K562 (cell line): ENCODE measurements around the gene CHRNE. TPM values are rescaled to one million over a fixed set of nuclear protein-coding genes. Genes with fewer than 3 reads are reported as not detected.
A peak's percentile ranks its signal among the peaks of the same experiment; 100 is the strongest.

Experiments
- ESRRB ChIP-seq: fragments of 250-450 bp; sonication (Bioruptor Pico); IDR thresholded peaks from 2 replicates; pipeline ENCODE4 v1.5.0; 2020; ENCODE audit warnings: mild to moderate bottlenecking, moderate library complexity, borderline replicate concordance
- KLF10 ChIP-seq: fragments of 250-450 bp; sonication (Bioruptor Pico); IDR thresholded peaks from 2 replicates; pipeline ENCODE4 v1.6.1; 2021; ENCODE audit warnings: matching md5 sums
- polyA plus RNA-seq, 8 experiments: library from polyadenylated mRNA; depleted of rRNA in 4 of 8; stranded (reverse) in 5 of 8; unstranded in 3 of 8; fragments of >200 nt; fragmentation: Nextera tagmentation in 2 of 8; fragmentation: Illumina TruSeq in 1 of 8; extraction: Ambion mirVana in 2 of 8; extraction: Trizol in 1 of 8; gene quantifications; 2 replicates each; pipeline versions ENCODE4 v1.2.1 to v1.2.3, GENCODE V29; 2011 to 2014; ENCODE audit warnings: inconsistent platforms in 1 of 8, missing spikeins in 1 of 8
- total RNA-seq, 7 experiments: library from RNA; depleted of rRNA in 6 of 7; stranded (reverse); fragments of >200 nt in 6 of 7; fragmentation: Illumina TruSeq in 2 of 7; extraction: Trizol in 2 of 7; gene quantifications; 2 replicates each; pipeline versions ENCODE4 v1.2.1 to v1.2.3, GENCODE V29; 2011 to 2021; ENCODE audit warnings: low replicate concordance in 1 of 7
- TF ChIP-seq, protein P1 (sequence below): fragments of 250-450 bp; sonication (Bioruptor Pico); IDR thresholded peaks from 2 replicates; pipeline ENCODE4 v1.8.0; 2021; ENCODE audit warnings: borderline replicate concordance, mild to moderate bottlenecking, moderate library complexity; ENCODE audit not compliant: poor library complexity, severe bottlenecking
- TF ChIP-seq, protein P2 (sequence below): fragments of 200-800 bp; sonication (Bioruptor generic); IDR thresholded peaks from 2 replicates; pipeline ENCODE4 v1.6.1; 2017; ENCODE audit warnings: missing genetic modification characterization, missing compliant biosample characterization
- TF ChIP-seq, protein P3 (sequence below): fragments of 450-650 bp; formaldehyde crosslinking; conservative IDR thresholded peaks from 2 replicates; pipeline ENCODE4 v1.4.0; 2022; ENCODE audit warnings: mild to moderate bottlenecking, missing genetic modification characterization
- TF ChIP-seq, protein P4 (sequence below), 2 experiments: fragments of 450-650 bp in 1 of 2; sonication (generic) in 1 of 2; formaldehyde crosslinking in 1 of 2; IDR thresholded peaks; 2 replicates each; pipeline versions ENCODE4 v1.7.1 to v1.9.0; 2016 to 2022; ENCODE audit warnings: inconsistent platforms in 1 of 2, mild to moderate bottlenecking in 1 of 2, missing genetic modification reagents in 1 of 2
- TF ChIP-seq, protein P5 (sequence below), 3 experiments: fragments of 200-800 bp in 1 of 3; fragments of 250-450 bp in 1 of 3; fragments of 450-650 bp in 1 of 3; sonication (Bioruptor Pico) in 1 of 3; sonication (Bioruptor generic) in 1 of 3; formaldehyde crosslinking in 1 of 3; IDR thresholded peaks; 2 replicates each; pipeline versions ENCODE4 v1.6.1 to v1.8.0; 2016 to 2022; ENCODE audit warnings: mild to moderate bottlenecking in 2 of 3, missing genetic modification characterization in 2 of 3, missing compliant biosample characterization in 1 of 3, moderate library complexity in 1 of 3

CHRNE gene
- total and polyA plus RNA-seq, 9 of the 15 experiments (the other 6 are each of a cell fraction or from before 2014, with no cell fraction given): not detected

DNA sequence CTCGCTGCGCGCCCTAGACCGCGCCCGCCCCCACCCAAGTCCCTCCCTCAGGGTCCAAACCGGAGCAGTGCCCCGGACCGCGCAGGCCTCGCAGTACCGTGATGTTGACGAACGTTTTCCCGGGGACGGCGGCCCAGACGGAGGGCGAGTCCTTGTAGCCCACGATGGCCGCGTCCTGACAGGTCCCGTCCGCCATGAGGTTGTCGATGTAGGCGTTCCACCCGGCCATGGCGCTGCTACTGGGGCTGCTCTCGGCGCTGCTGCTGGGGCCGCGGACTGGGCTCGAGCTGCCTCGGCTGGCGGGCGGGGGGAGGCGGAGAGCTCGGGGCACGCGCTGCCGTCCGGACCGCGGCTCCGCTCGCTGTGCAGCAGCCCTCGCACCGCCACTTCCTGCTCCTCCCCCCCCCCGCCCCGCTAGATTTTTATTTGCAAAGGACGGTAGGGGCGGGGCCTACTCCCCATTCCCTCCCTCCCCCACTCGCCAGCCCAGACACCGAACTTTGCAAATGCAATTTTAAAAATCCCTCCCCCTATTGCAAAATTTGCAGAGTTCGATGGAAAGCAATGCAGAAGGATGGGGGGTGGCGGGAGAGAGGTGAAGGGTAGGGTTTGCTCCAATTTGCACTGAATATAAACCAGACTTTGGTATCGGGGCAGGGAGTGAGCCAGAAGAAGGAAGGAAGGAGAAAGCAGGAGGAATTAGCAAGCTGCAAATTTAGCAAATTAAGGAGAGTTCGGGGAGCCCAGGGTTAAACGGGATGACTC is 45.5 kb upstream of the CHRNE start, which contains the start of gene PFN1 (continued):
- TF ChIP-seq ESRRB (CRISPR knock-in tag) (no peak), KLF10 (CRISPR knock-in tag) (no peak)
- TF ChIP-seq, protein P1, sequence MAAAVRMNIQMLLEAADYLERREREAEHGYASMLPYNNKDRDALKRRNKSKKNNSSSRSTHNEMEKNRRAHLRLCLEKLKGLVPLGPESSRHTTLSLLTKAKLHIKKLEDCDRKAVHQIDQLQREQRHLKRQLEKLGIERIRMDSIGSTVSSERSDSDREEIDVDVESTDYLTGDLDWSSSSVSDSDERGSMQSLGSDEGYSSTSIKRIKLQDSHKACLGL (CRISPR knock-in tag): no peak
- TF ChIP-seq, protein P2, sequence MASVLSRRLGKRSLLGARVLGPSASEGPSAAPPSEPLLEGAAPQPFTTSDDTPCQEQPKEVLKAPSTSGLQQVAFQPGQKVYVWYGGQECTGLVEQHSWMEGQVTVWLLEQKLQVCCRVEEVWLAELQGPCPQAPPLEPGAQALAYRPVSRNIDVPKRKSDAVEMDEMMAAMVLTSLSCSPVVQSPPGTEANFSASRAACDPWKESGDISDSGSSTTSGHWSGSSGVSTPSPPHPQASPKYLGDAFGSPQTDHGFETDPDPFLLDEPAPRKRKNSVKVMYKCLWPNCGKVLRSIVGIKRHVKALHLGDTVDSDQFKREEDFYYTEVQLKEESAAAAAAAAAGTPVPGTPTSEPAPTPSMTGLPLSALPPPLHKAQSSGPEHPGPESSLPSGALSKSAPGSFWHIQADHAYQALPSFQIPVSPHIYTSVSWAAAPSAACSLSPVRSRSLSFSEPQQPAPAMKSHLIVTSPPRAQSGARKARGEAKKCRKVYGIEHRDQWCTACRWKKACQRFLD (CRISPR knock-in tag): no peak
- TF ChIP-seq, protein P3, sequence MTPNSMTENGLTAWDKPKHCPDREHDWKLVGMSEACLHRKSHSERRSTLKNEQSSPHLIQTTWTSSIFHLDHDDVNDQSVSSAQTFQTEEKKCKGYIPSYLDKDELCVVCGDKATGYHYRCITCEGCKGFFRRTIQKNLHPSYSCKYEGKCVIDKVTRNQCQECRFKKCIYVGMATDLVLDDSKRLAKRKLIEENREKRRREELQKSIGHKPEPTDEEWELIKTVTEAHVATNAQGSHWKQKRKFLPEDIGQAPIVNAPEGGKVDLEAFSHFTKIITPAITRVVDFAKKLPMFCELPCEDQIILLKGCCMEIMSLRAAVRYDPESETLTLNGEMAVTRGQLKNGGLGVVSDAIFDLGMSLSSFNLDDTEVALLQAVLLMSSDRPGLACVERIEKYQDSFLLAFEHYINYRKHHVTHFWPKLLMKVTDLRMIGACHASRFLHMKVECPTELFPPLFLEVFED (CRISPR knock-in tag): 0 out of 2 replicates have a peak, but pooled peaks have one; percentile 56
- TF ChIP-seq, protein P4, sequence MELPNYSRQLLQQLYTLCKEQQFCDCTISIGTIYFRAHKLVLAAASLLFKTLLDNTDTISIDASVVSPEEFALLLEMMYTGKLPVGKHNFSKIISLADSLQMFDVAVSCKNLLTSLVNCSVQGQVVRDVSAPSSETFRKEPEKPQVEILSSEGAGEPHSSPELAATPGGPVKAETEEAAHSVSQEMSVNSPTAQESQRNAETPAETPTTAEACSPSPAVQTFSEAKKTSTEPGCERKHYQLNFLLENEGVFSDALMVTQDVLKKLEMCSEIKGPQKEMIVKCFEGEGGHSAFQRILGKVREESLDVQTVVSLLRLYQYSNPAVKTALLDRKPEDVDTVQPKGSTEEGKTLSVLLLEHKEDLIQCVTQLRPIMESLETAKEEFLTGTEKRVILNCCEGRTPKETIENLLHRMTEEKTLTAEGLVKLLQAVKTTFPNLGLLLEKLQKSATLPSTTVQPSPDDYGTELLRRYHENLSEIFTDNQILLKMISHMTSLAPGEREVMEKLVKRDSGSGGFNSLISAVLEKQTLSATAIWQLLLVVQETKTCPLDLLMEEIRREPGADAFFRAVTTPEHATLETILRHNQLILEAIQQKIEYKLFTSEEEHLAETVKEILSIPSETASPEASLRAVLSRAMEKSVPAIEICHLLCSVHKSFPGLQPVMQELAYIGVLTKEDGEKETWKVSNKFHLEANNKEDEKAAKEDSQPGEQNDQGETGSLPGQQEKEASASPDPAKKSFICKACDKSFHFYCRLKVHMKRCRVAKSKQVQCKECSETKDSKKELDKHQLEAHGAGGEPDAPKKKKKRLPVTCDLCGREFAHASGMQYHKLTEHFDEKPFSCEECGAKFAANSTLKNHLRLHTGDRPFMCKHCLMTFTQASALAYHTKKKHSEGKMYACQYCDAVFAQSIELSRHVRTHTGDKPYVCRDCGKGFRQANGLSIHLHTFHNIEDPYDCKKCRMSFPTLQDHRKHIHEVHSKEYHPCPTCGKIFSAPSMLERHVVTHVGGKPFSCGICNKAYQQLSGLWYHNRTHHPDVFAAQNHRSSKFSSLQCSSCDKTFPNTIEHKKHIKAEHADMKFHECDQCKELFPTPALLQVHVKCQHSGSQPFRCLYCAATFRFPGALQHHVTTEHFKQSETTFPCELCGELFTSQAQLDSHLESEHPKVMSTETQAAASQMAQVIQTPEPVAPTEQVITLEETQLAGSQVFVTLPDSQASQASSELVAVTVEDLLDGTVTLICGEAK (IDR thresholded peaks at IDR 0.05): peak; percentile 59; the same call in 1 of the 2 replicates
- TF ChIP-seq, protein P4 (CRISPR knock-in tag; IDR thresholded peaks at IDR 0.05): no peak
- TF ChIP-seq, protein P5, sequence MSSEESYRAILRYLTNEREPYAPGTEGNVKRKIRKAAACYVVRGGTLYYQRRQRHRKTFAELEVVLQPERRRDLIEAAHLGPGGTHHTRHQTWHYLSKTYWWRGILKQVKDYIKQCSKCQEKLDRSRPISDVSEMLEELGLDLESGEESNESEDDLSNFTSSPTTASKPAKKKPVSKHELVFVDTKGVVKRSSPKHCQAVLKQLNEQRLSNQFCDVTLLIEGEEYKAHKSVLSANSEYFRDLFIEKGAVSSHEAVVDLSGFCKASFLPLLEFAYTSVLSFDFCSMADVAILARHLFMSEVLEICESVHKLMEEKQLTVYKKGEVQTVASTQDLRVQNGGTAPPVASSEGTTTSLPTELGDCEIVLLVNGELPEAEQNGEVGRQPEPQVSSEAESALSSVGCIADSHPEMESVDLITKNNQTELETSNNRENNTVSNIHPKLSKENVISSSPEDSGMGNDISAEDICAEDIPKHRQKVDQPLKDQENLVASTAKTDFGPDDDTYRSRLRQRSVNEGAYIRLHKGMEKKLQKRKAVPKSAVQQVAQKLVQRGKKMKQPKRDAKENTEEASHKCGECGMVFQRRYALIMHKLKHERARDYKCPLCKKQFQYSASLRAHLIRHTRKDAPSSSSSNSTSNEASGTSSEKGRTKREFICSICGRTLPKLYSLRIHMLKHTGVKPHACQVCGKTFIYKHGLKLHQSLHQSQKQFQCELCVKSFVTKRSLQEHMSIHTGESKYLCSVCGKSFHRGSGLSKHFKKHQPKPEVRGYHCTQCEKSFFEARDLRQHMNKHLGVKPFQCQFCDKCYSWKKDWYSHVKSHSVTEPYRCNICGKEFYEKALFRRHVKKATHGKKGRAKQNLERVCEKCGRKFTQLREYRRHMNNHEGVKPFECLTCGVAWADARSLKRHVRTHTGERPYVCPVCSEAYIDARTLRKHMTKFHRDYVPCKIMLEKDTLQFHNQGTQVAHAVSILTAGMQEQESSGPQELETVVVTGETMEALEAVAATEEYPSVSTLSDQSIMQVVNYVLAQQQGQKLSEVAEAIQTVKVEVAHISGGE (CRISPR knock-in tag; IDR thresholded peaks at IDR 0.05): peak; percentile 59 to 95 (median 88); a peak in 4 of 6 replicates
